ENCODE data around the gene ACOXL. TPM values are rescaled to one million over a fixed set of nuclear protein-coding genes. Genes with fewer than 3 reads are reported as not detected.

The ACOXL gene
- polyA plus RNA-seq, 4 donors = 0.06 to 0.56 TPM; not detected in 2

GRCh38 chr2:110993557-110994231 lies 261.3 kb downstream of the ACOXL start:
- no peaks in the 10 kb centered on the region for H3K36me3 ChIP-seq (ENCODE audit: control insufficient read depth in 3 of 3, insufficient read depth in 2 of 3, low read depth in 1 of 3, low read length in 3 of 3)
- peaks cover 0 to 2% (median 0%) of the 10 kb centered on the region in 3 donors for H3K27me3 ChIP-seq (ENCODE audit: control insufficient read depth in 3 of 3, insufficient read depth in 3 of 3, low read length in 3 of 3)
- DNase-seq = peak; percentile 23 to 81
- WGBS, 3 donors = 45 to 55% (median 48%) methylated on average over 4 of the region's 4 CpGs
- no peak overlapping the region for H3K27ac ChIP-seq (ENCODE audit: low read depth in 1 of 3, low read length in 2 of 3)
- no peaks in the 10 kb centered on the region for H3K9me3 ChIP-seq (ENCODE audit: control insufficient read depth in 2 of 2, insufficient read depth in 1 of 2, low read depth in 1 of 2, low read length in 1 of 2)
- FAIRE-seq = no peak
- peaks cover 0 to 5% (median 4%) of the 10 kb centered on the region in 3 donors for H3K4me1 ChIP-seq (ENCODE audit: control insufficient read depth in 3 of 3, insufficient read depth in 2 of 3, low read depth in 1 of 3, low read length in 2 of 3)
- H3K4me3 ChIP-seq (ENCODE audit: low read depth in 1 of 3, low read length in 3 of 3) = no peak overlapping the region

GRCh38 chr2:110994250-110994961 lies 262.0 kb downstream of the ACOXL start:
- 32 to 58% (median 42%) methylated on average over 5 of the region's 5 CpGs for WGBS, 3 donors
- Histone ChIP-seq H3K27me3 (ENCODE audit: control insufficient read depth in 3 of 3, insufficient read depth in 3 of 3, low read length in 3 of 3) (peaks cover 0 to 2% (median 0%) of the 10 kb centered on the region in 3 donors), H3K36me3 (ENCODE audit: control insufficient read depth in 3 of 3, insufficient read depth in 2 of 3, low read depth in 1 of 3, low read length in 3 of 3) (no peaks in the 10 kb centered on the region), H3K9me3 (ENCODE audit: control insufficient read depth in 2 of 2, insufficient read depth in 1 of 2, low read depth in 1 of 2, low read length in 1 of 2) (no peaks in the 10 kb centered on the region), H3K4me1 (ENCODE audit: control insufficient read depth in 3 of 3, insufficient read depth in 2 of 3, low read depth in 1 of 3, low read length in 2 of 3) (peaks cover 0 to 5% (median 4%) of the 10 kb centered on the region in 3 donors), H3K27ac (ENCODE audit: low read depth in 1 of 3, low read length in 2 of 3) (no peak overlapping the region), H3K4me3 (ENCODE audit: low read depth in 1 of 3, low read length in 3 of 3) (no peak overlapping the region)
- DNase-seq (peak in 1 of 2 donors; percentile 29), FAIRE-seq (no peak)

DNA sequence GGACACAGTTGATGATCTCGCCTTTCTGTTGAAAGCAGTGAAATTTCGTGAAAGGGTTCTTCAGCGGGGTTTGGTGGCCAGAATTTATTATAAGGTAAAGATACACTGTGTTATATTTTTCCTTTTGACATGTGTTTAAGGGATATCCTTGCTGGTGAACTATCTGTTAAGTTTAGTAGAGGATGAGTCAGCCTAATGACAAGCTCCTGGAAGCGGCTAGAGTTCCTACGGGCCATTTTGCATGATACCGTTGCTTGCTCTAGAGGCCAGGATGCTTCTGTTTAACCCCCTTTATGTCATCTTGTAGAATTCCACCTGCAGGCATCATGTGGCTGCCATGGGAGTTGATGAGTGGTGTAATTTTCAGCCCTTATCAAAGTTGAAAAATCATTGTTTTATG lies 263.5 kb downstream of the ACOXL start:
- Histone ChIP-seq H3K4me3 (ENCODE audit: low read depth in 1 of 3, low read length in 3 of 3) (no peak overlapping the region), H3K4me1 (ENCODE audit: control insufficient read depth in 3 of 3, insufficient read depth in 2 of 3, low read depth in 1 of 3, low read length in 2 of 3) (peaks cover 0 to 5% (median 4%) of the 10 kb centered on the region in 3 donors), H3K27ac (ENCODE audit: low read depth in 1 of 3, low read length in 2 of 3) (no peak overlapping the region), H3K27me3 (ENCODE audit: control insufficient read depth in 3 of 3, insufficient read depth in 3 of 3, low read length in 3 of 3) (peaks cover 0 to 2% (median 0%) of the 10 kb centered on the region in 3 donors), H3K9me3 (ENCODE audit: control insufficient read depth in 2 of 2, insufficient read depth in 1 of 2, low read depth in 1 of 2, low read length in 1 of 2) (no peaks in the 10 kb centered on the region), H3K36me3 (ENCODE audit: control insufficient read depth in 3 of 3, insufficient read depth in 2 of 3, low read depth in 1 of 3, low read length in 3 of 3) (no peaks in the 10 kb centered on the region)
- no peak for DNase-seq
- FAIRE-seq = no peak
- WGBS, 3 donors = 91 to 92% (median 91%) methylated on average over 6 of the region's 6 CpGs

- Histone ChIP-seq H3K4me3 (ENCODE audit: low read depth in 1 of 3, low read length in 3 of 3) (no peak overlapping the region), H3K27ac (ENCODE audit: low read depth in 1 of 3, low read length in 2 of 3) (no peak overlapping the region), H3K36me3 (ENCODE audit: control insufficient read depth in 3 of 3, insufficient read depth in 2 of 3, low read depth in 1 of 3, low read length in 3 of 3) (no peaks in the 10 kb centered on the region), H3K4me1 (ENCODE audit: control insufficient read depth in 3 of 3, insufficient read depth in 2 of 3, low read depth in 1 of 3, low read length in 2 of 3) (peaks cover 0 to 5% (median 4%) of the 10 kb centered on the region in 3 donors), H3K9me3 (ENCODE audit: control insufficient read depth in 2 of 2, insufficient read depth in 1 of 2, low read depth in 1 of 2, low read length in 1 of 2) (no peaks in the 10 kb centered on the region), H3K27me3 (ENCODE audit: control insufficient read depth in 3 of 3, insufficient read depth in 3 of 3, low read length in 3 of 3) (peaks cover 0 to 2% (median 0%) of the 10 kb centered on the region in 3 donors)
- 69 to 71% (median 69%) methylated on average over 6 of the region's 6 CpGs for WGBS, 3 donors
- FAIRE-seq (no peak), DNase-seq (no peak)
These were observed 265.1 kb downstream of the ACOXL start for GRCh38 chr2:110997331-110998045.

- Histone ChIP-seq H3K4me1 (ENCODE audit: control insufficient read depth in 3 of 3, insufficient read depth in 2 of 3, low read depth in 1 of 3, low read length in 2 of 3) (peaks cover 0 to 5% (median 4%) of the 10 kb centered on the region in 3 donors), H3K27ac (ENCODE audit: low read depth in 1 of 3, low read length in 2 of 3) (no peak overlapping the region), H3K9me3 (ENCODE audit: control insufficient read depth in 2 of 2, insufficient read depth in 1 of 2, low read depth in 1 of 2, low read length in 1 of 2) (no peaks in the 10 kb centered on the region), H3K4me3 (ENCODE audit: low read depth in 1 of 3, low read length in 3 of 3) (no peak overlapping the region), H3K36me3 (ENCODE audit: control insufficient read depth in 3 of 3, insufficient read depth in 2 of 3, low read depth in 1 of 3, low read length in 3 of 3) (no peaks in the 10 kb centered on the region), H3K27me3 (ENCODE audit: control insufficient read depth in 3 of 3, insufficient read depth in 3 of 3, low read length in 3 of 3) (peaks cover 0 to 2% (median 0%) of the 10 kb centered on the region in 3 donors)
- WGBS, 3 donors = 57 to 85% (median 74%) methylated on average over 4 of the region's 4 CpGs
- DNase-seq = no peak
- no peak for FAIRE-seq
These were observed 265.9 kb downstream of the ACOXL start for GRCh38 chr2:110998311-110998710.

DNA sequence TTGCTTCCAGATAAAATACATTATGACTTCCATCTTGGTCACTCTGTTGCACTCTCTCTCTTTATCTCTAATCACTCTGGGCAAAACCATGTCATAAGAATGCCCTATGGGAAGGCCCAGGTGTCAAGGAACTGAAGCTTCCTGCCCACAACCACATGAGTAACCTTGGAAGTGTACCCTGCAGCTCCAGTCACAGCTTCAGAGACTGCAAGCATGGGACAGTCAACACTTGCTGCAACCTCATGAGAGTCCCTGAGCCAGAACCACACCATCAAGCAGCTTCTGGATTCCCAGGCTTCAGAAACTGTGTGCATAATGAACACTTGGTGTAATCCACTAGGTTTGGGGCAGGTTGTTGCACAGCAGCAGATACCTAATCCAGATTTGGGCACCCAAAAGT lies 267.3 kb downstream of the ACOXL start:
- DNase-seq = no peak
- Histone ChIP-seq H3K36me3 (ENCODE audit: control insufficient read depth in 3 of 3, insufficient read depth in 2 of 3, low read depth in 1 of 3, low read length in 3 of 3) (no peaks in the 10 kb centered on the region), H3K4me1 (ENCODE audit: control insufficient read depth in 3 of 3, insufficient read depth in 2 of 3, low read depth in 1 of 3, low read length in 2 of 3) (peaks cover 0 to 2% (median under 1%) of the 10 kb centered on the region in 3 donors), H3K27ac (ENCODE audit: low read depth in 1 of 3, low read length in 2 of 3) (no peak overlapping the region), H3K27me3 (ENCODE audit: control insufficient read depth in 3 of 3, insufficient read depth in 3 of 3, low read length in 3 of 3) (peaks cover 0 to 1% (median 0%) of the 10 kb centered on the region in 3 donors), H3K4me3 (ENCODE audit: low read depth in 1 of 3, low read length in 3 of 3) (no peak overlapping the region), H3K9me3 (ENCODE audit: control insufficient read depth in 2 of 2, insufficient read depth in 1 of 2, low read depth in 1 of 2, low read length in 1 of 2) (no peaks in the 10 kb centered on the region)
- no peak for FAIRE-seq

- no peak for DNase-seq
- 74 to 85% (median 82%) methylated on average over 3 of the region's 3 CpGs for WGBS, 3 donors
- no peaks in the 10 kb centered on the region for H3K36me3 ChIP-seq (ENCODE audit: control insufficient read depth in 3 of 3, insufficient read depth in 2 of 3, low read depth in 1 of 3, low read length in 3 of 3)
- no peak overlapping the region for H3K4me3 ChIP-seq (ENCODE audit: low read depth in 1 of 3, low read length in 3 of 3)
- FAIRE-seq = no peak
- H3K27me3 ChIP-seq (ENCODE audit: control insufficient read depth in 3 of 3, insufficient read depth in 3 of 3, low read length in 3 of 3) = no peaks in the 10 kb centered on the region
- H3K27ac ChIP-seq (ENCODE audit: low read depth in 1 of 3, low read length in 2 of 3) = no peak overlapping the region
- no peaks in the 10 kb centered on the region for H3K9me3 ChIP-seq (ENCODE audit: control insufficient read depth in 2 of 2, insufficient read depth in 1 of 2, low read depth in 1 of 2, low read length in 1 of 2)
- no peaks in the 10 kb centered on the region for H3K4me1 ChIP-seq (ENCODE audit: control insufficient read depth in 3 of 3, insufficient read depth in 2 of 3, low read depth in 1 of 3, low read length in 2 of 3)
These were observed 272.9 kb downstream of the ACOXL start for GRCh38 chr2:111005307-111005706.

DNA sequence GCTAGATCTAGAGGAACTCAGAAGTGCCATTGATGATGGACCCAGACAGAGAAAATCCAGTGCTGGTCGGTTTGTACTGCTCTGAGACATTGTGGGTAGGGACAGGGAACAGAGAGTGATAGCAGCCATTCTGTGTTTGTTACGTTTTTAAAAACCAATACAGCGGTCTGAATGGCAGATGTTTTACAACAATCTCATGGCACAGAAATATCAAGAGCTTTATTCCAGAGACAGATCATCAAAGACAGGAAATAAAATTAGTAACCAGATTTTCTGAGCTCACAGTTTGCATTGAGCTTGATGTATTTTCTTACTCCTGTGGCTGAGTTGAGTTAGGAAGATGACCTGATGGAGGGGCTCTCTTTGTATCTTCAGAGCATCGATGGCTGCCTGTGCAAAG lies 273.4 kb downstream of the ACOXL start:
- no peak for DNase-seq

More for the DNA sequence above, 273.4 kb downstream of the ACOXL start:
- H3K9me3 ChIP-seq (ENCODE audit: control insufficient read depth in 2 of 2, insufficient read depth in 1 of 2, low read depth in 1 of 2, low read length in 1 of 2) = no peaks in the 10 kb centered on the region
- no peak overlapping the region for H3K4me3 ChIP-seq (ENCODE audit: low read depth in 1 of 3, low read length in 3 of 3)
- H3K4me1 ChIP-seq (ENCODE audit: control insufficient read depth in 3 of 3, insufficient read depth in 2 of 3, low read depth in 1 of 3, low read length in 2 of 3) = no peaks in the 10 kb centered on the region
- no peaks in the 10 kb centered on the region for H3K27me3 ChIP-seq (ENCODE audit: control insufficient read depth in 3 of 3, insufficient read depth in 3 of 3, low read length in 3 of 3)
- H3K36me3 ChIP-seq (ENCODE audit: control insufficient read depth in 3 of 3, insufficient read depth in 2 of 3, low read depth in 1 of 3, low read length in 3 of 3) = no peaks in the 10 kb centered on the region
- FAIRE-seq = no peak
- WGBS, 3 donors = 74 to 82% (median 78%) methylated on average over 4 of the region's 4 CpGs
- no peak overlapping the region for H3K27ac ChIP-seq (ENCODE audit: low read depth in 1 of 3, low read length in 2 of 3)

Measured in small intestine (tissue), 7 donors.